AG04449 (cell line): ENCODE data around the gene MGAM2.
"Not testable (repeated sequence)": the region's sequence is repeated elsewhere in the genome, so short reads cannot be mapped to it uniquely, and the experiment has no call there.

Experiments used
- CTCF ChIA-PET: fragments of 350-600 bp; formaldehyde crosslinking; extraction: SDS; loops from one replicate; lab custom pipeline; 2021; ENCODE audit warnings: antibody characterized with exemption; lab: Yijun Ruan, JAX
- POLR2A ChIA-PET: fragments of 400-600, 350-600 bp; formaldehyde crosslinking; extraction: SDS; loops from one replicate; lab custom pipeline; 2020; ENCODE audit warnings: antibody characterized with exemption, inconsistent platforms; lab: Yijun Ruan, JAX
- DNase-seq: peaks from one replicate; pipeline ENCODE4 v3.0.0-alpha.2; 2010; ENCODE audit warnings: low read depth, low spot score
- H3K4me3 ChIP-seq: 2 replicates; pipeline ENCODE4 v1.5.1; 2011; ENCODE audit warnings: low read depth, mild to moderate bottlenecking, control low read depth, low read length
- TF ChIP-seq, protein P1 (sequence below): IDR thresholded peaks from one replicate; pipeline ENCODE4 v1.5.1; 2011; ENCODE audit warnings: mild to moderate bottlenecking, moderate library complexity, low read length, control low read depth, inconsistent platforms; ENCODE audit not compliant: insufficient read depth; ENCODE audit errors: missing control alignments

The MGAM2 gene

GRCh38 chr7:142100634-142101033 lies 10.9 kb upstream of the MGAM2 start:
- TF ChIP-seq, protein P1, sequence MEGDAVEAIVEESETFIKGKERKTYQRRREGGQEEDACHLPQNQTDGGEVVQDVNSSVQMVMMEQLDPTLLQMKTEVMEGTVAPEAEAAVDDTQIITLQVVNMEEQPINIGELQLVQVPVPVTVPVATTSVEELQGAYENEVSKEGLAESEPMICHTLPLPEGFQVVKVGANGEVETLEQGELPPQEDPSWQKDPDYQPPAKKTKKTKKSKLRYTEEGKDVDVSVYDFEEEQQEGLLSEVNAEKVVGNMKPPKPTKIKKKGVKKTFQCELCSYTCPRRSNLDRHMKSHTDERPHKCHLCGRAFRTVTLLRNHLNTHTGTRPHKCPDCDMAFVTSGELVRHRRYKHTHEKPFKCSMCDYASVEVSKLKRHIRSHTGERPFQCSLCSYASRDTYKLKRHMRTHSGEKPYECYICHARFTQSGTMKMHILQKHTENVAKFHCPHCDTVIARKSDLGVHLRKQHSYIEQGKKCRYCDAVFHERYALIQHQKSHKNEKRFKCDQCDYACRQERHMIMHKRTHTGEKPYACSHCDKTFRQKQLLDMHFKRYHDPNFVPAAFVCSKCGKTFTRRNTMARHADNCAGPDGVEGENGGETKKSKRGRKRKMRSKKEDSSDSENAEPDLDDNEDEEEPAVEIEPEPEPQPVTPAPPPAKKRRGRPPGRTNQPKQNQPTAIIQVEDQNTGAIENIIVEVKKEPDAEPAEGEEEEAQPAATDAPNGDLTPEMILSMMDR = no peak
- ChIA-PET CTCF (interaction anchor here (1.1 kb wide), 1 partner anchor 16 kb away, joined by 3 read pairs; no protein-coding TSS in a partner anchor), POLR2A (interaction anchor here (0.6 kb wide), 1 partner anchor 226 kb away, joined by 5 read pairs; no protein-coding TSS in a partner anchor)

GRCh38 chr7:142101794-142102193 lies 9.7 kb upstream of the MGAM2 start:
- H3K4me3 ChIP-seq, POLR2A ChIA-PET, DNase-seq: not testable (repeated sequence)
- CTCF ChIA-PET = interaction anchor here (1.1 kb wide), 1 partner anchor 15 kb away, joined by 3 read pairs; no protein-coding TSS in a partner anchor

More at GRCh38 chr7:142100634-142101033, 10.9 kb upstream of the MGAM2 start:
- DNase-seq = no peak
- H3K4me3 ChIP-seq = no peak overlapping the region

DNA sequence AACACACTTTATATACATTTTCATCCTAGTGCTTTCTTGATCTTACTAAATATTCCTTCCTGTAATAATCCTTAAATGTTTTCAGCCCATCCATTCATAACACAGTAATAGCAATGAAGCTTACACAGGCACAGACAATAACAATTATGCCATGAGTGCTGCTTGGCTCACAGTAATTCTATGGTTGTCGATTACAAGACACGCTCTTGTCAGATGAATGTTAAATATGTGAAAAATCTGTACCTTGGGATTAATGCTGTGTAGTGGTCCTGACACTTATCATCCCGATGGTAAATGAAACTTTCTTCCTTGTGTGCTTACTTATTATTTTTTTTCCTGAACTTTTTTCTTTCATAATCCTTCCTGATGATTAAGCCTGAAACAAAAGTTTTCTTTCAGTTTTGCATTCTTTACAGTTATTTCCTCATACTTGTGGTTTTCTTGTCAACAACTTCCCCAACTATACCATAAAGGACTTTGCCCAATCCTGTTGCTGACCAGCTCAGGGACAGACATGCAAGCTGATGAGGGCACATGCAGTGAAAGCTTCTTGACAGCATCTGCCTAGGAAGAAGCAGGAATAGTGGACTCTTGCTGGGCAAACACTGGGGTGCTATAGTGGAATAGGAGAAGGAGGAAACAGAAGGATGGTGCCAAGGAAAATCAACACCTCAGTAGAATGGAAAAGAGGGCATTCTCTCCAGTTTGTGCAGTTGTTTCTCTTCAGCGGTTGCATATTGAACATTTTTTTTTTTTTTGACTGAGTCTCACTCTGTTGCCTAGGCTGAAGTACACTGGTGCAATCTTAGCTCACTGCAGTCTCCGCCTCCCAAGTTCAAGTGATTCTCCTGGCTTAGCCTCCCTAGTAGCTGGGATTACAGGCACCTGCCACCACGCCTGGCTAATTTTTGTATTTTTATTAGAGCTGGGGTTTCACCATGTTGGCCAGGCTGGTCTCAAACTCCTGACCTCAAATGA lies 6.7 kb upstream of the MGAM2 start:
- CTCF ChIA-PET = no interaction called here
- no peak overlapping the region for H3K4me3 ChIP-seq
- DNase-seq = no peak
- POLR2A ChIA-PET = no interaction called here
- TF ChIP-seq, protein P1 = no peak

- TF ChIP-seq, protein P1 = no peak
- no peak overlapping the region for H3K4me3 ChIP-seq
- POLR2A ChIA-PET = no interaction called here
- CTCF ChIA-PET = no interaction called here
- no peak for DNase-seq
These were observed 2.6 kb upstream of the MGAM2 start for GRCh38 chr7:142108728-142109505.

DNA sequence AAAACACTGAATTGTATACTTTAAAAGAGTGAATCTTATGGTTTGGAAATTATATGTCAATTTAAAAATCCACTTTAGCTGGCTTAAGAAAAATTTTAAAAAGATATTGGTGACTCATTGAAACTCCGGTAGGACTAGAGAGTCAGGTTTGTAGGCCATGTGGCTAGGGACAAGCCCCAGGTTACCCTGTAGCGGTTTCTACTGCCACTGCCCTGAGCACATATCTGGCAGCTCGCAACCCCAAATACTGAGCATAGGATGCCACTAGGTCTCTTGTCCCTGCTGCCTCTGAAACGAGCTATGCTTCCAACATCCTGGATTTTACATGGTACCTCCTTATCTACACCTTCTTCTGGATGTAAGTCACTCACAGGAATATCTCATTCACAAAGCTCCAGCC lies 1.4 kb upstream of the MGAM2 start:
- ChIA-PET CTCF (no interaction called here), POLR2A (no interaction called here)
- H3K4me3 ChIP-seq = no peak overlapping the region
- DNase-seq = no peak
- TF ChIP-seq, protein P1 = no peak

DNA sequence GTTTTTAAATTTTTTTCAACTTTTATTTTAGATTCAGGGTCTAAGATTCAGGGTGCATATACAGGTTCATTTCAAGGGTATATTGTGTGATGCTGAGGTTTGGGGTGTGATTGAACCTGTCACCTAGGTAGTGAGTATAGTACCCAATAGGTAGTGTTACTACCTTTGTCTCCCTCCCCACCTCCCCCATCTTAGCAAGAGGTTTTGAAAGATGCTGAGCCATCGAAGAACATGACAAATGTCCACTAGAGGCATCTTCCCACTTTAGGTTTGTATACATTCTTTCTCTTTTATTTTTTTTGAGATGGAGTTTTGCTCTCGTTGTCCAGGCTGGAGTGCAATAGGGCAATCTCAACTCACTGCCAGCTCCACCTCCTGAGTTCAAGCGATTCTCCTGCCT lies 880 bp upstream of the MGAM2 start:
- H3K4me3 ChIP-seq = no peak overlapping the region
- TF ChIP-seq, protein P1 = no peak
- no peak for DNase-seq
- CTCF ChIA-PET = no interaction called here
- POLR2A ChIA-PET = no interaction called here
